Vagina (tissue), 2 donors: ENCODE data around the gene SLC39A7. TPM values are rescaled to one million over a fixed set of nuclear protein-coding genes. Genes with fewer than 3 reads are reported as not detected.

Source experiments
- DNase-seq, 2 donors: peaks; one replicate each; pipeline ENCODE4 v3.0.0-alpha.2; 2017; ENCODE audit errors: extremely low spot score in 2 of 2
- H3K27ac ChIP-seq: fragments of 200-600 bp; sonication (generic); one replicate; pipeline ENCODE4 v1.5.1; 2019
- H3K27me3 ChIP-seq: fragments of 200-600 bp; sonication (generic); one replicate; pipeline ENCODE4 v1.5.1; 2019
- H3K36me3 ChIP-seq, 2 donors: fragments of 200-600 bp; sonication (generic); one replicate each; pipeline ENCODE4 v1.5.1; 2017 to 2019
- H3K4me1 ChIP-seq: fragments of 200-600 bp; sonication (generic); one replicate; pipeline ENCODE4 v1.5.1; 2019
- H3K4me3 ChIP-seq, 2 donors: fragments of 200-600 bp; sonication (generic); 1 replicate in 1 of 2; 2 replicates in 1 of 2; pipeline ENCODE4 v1.5.1; 2016 to 2019
- H3K9me3 ChIP-seq: fragments of 200-600 bp; sonication (generic); one replicate; pipeline ENCODE4 v1.5.1; 2019
- CTCF ChIP-seq, 3 experiments: fragments of 450-650 bp in 2 of 3; fragments of 200-600 bp in 1 of 3; sonication (generic) in 1 of 3; IDR thresholded peaks; one replicate each; pipeline ENCODE4 v1.5.1; 2017 to 2019; ENCODE audit warnings: antibody characterized with exemption in 3 of 3, mild to moderate bottlenecking in 2 of 3, moderate library complexity in 2 of 3
- POLR2A ChIP-seq, 2 donors: fragments of 450-650 bp; IDR thresholded peaks; one replicate each; pipeline ENCODE4 v1.6.1; 2017; ENCODE audit warnings: antibody characterized with exemption in 2 of 2, mild to moderate bottlenecking in 2 of 2, moderate library complexity in 2 of 2
- POLR2AphosphoS5 ChIP-seq, 2 donors: sonication (generic); formaldehyde crosslinking; IDR thresholded peaks; one replicate each; pipeline ENCODE4 v1.9.0; 2017; ENCODE audit warnings: antibody characterized with exemption in 2 of 2, mild to moderate bottlenecking in 2 of 2, low read depth in 1 of 2; ENCODE audit not compliant: insufficient read depth in 1 of 2
- intact Hi-C: fragments of 100-400 bp; cut with DNase I; formaldehyde crosslinking; loops from one replicate; pipeline ENCODE4 v1.15.1; 2023
- total RNA-seq: library from RNA; depleted of rRNA; stranded (reverse); fragments of >200 nt; gene quantifications from one replicate; pipeline ENCODE4 v1.2.3, GENCODE V29; 2016

Gene SLC39A7
- total RNA-seq, 1 donor from 2014 or later, result 36.3 TPM

GRCh38 chr6:33177552-33178446, 22.9 kb upstream of the SLC39A7 start:
- H3K4me3 ChIP-seq, result no peak overlapping the region
- TF ChIP-seq POLR2A (IDR thresholded peaks at IDR 0.05), result no peak
- no peaks in the 10 kb centered on the region for H3K9me3 ChIP-seq
- no peaks in the 10 kb centered on the region for H3K4me1 ChIP-seq
- no peaks in the 10 kb centered on the region for H3K27me3 ChIP-seq
- H3K36me3 ChIP-seq, result no peaks in the 10 kb centered on the region
- H3K27ac ChIP-seq, result no peak overlapping the region
- no peak for DNase-seq
- intact Hi-C loops, result no loop called here

GRCh38 chr6:33178755-33179475, 21.8 kb upstream of the SLC39A7 start:
- H3K27ac ChIP-seq, result no peak overlapping the region
- no peaks in the 10 kb centered on the region for H3K36me3 ChIP-seq
- H3K27me3 ChIP-seq, result no peaks in the 10 kb centered on the region
- H3K4me1 ChIP-seq, result no peaks in the 10 kb centered on the region
- no peak overlapping the region for H3K4me3 ChIP-seq
- no peak for TF ChIP-seq CTCF (IDR thresholded peaks at IDR 0.05)
- TF ChIP-seq POLR2AphosphoS5 (IDR thresholded peaks at IDR 0.05; ENCODE audit: insufficient read depth in 1 of 2, low read depth in 1 of 2), result no peak
- TF ChIP-seq POLR2A (IDR thresholded peaks at IDR 0.05), result no peak
- H3K9me3 ChIP-seq, result no peaks in the 10 kb centered on the region
- DNase-seq, result no peak
- intact Hi-C loops, result no loop called here

- TF ChIP-seq POLR2AphosphoS5 (IDR thresholded peaks at IDR 0.05; ENCODE audit: insufficient read depth in 1 of 2, low read depth in 1 of 2), result no peak
- no peak for TF ChIP-seq CTCF (IDR thresholded peaks at IDR 0.05)
- TF ChIP-seq POLR2A (IDR thresholded peaks at IDR 0.05), result no peak
- no peaks in the 10 kb centered on the region for H3K27me3 ChIP-seq
- H3K27ac ChIP-seq, result no peak overlapping the region
- intact Hi-C loops, result no loop called here
- H3K4me1 ChIP-seq, result no peaks in the 10 kb centered on the region
- no peak overlapping the region for H3K4me3 ChIP-seq
- DNase-seq, result no peak
- H3K9me3 ChIP-seq, result no peaks in the 10 kb centered on the region
- H3K36me3 ChIP-seq, result no peaks in the 10 kb centered on the region
Measured at GRCh38 chr6:33181141-33181540, 19.5 kb upstream of the SLC39A7 start.

GRCh38 chr6:33183071-33183683, 17.5 kb upstream of the SLC39A7 start:
- no peaks in the 10 kb centered on the region for H3K4me1 ChIP-seq
- TF ChIP-seq CTCF (IDR thresholded peaks at IDR 0.05) (no peak), POLR2A (IDR thresholded peaks at IDR 0.05) (no peak), POLR2AphosphoS5 (IDR thresholded peaks at IDR 0.05; ENCODE audit: insufficient read depth in 1 of 2, low read depth in 1 of 2) (no peak)
- H3K4me3 ChIP-seq, result no peak overlapping the region
- intact Hi-C loops, result no loop called here
- no peaks in the 10 kb centered on the region for H3K36me3 ChIP-seq
- no peak overlapping the region for H3K27ac ChIP-seq
- H3K27me3 ChIP-seq, result no peaks in the 10 kb centered on the region
- no peaks in the 10 kb centered on the region for H3K9me3 ChIP-seq
- DNase-seq, result no peak

- intact Hi-C loops, result no loop called here
- H3K4me1 ChIP-seq, result no peaks in the 10 kb centered on the region
- no peaks in the 10 kb centered on the region for H3K9me3 ChIP-seq
- no peak overlapping the region for H3K27ac ChIP-seq
- TF ChIP-seq POLR2A (IDR thresholded peaks at IDR 0.05) (no peak), CTCF (IDR thresholded peaks at IDR 0.05) (no peak), POLR2AphosphoS5 (IDR thresholded peaks at IDR 0.05; ENCODE audit: insufficient read depth in 1 of 2, low read depth in 1 of 2) (no peak)
- H3K4me3 ChIP-seq, result no peak overlapping the region
- no peaks in the 10 kb centered on the region for H3K27me3 ChIP-seq
- no peaks in the 10 kb centered on the region for H3K36me3 ChIP-seq
- DNase-seq, result no peak
Measured at GRCh38 chr6:33185190-33185589, 15.5 kb upstream of the SLC39A7 start.
